Measurements from ENCODE around the gene ACBD4. TPM values are rescaled to one million over a fixed set of nuclear protein-coding genes. Genes with fewer than 3 reads are reported as not detected.

The ACBD4 gene
- polyA plus RNA-seq, 1 experiment: 4.0 TPM

DNA sequence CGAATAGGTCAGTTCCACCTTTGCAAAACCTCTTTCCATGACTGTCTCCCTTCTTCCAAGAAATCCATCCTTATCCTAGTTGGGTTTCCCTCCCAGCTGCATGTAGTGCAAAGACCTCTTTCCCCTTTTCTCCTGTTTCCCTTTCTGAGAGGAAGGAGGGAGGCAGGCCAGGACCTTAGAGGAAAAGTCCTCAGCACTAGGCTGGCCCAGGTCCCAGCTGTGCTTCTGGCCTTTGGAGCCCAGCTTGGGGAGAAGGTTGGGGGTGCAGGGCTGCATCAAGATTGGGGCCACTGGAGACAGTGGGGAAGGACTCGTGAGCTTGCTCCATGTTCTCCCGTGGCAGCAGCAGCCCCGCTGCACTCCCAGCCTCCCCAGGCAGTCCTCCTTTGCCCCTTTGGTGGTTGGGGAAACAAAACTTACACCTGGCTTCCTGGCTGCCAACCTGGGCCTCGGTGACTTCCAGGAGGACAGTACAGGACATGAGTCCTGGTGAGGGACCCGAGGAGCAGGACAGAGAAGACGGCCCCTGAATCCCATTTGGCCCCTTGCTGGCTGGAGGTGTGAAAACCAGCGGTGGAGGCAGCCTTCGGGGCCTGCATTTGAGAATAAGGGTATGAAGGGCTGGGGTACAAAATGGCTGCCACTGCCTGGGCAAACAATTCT, 26.7 kb downstream of the ACBD4 start:
- Histone ChIP-seq H3K27me3 (ENCODE audit: control insufficient read depth, insufficient read depth, low read length) (no peaks in the 10 kb centered on the region), H3K27ac (ENCODE audit: low read depth, low read length) (no peak overlapping the region), H3K4me3 (ENCODE audit: low read depth, low read length) (peak overlapping the region; percentile 59), H3K9me3 (ENCODE audit: control insufficient read depth, insufficient read depth, low read length) (peaks cover 5% of the 10 kb centered on the region; the same call in 1 of the 2 replicates)
- ChIA-PET CTCF (interaction anchor here (3.7 to 4.5 kb wide), 3 partner anchors 11 to 35 kb away, joined by 31 to 51 read pairs (median 37); partner anchors contain the start of genes ACBD4 and HEXIM1), POLR2A (interaction anchor here (0.9 to 5.6 kb wide), 9 partner anchors 10 to 210 kb away, joined by 5 to 399 read pairs (median 15); partner anchors contain the start of genes ACBD4, HEXIM1, NMT1 and PLCD3)
- no peak for DNase-seq (ENCODE audit: low read depth, low spot score)
- TF ChIP-seq, protein P1, sequence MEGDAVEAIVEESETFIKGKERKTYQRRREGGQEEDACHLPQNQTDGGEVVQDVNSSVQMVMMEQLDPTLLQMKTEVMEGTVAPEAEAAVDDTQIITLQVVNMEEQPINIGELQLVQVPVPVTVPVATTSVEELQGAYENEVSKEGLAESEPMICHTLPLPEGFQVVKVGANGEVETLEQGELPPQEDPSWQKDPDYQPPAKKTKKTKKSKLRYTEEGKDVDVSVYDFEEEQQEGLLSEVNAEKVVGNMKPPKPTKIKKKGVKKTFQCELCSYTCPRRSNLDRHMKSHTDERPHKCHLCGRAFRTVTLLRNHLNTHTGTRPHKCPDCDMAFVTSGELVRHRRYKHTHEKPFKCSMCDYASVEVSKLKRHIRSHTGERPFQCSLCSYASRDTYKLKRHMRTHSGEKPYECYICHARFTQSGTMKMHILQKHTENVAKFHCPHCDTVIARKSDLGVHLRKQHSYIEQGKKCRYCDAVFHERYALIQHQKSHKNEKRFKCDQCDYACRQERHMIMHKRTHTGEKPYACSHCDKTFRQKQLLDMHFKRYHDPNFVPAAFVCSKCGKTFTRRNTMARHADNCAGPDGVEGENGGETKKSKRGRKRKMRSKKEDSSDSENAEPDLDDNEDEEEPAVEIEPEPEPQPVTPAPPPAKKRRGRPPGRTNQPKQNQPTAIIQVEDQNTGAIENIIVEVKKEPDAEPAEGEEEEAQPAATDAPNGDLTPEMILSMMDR (IDR thresholded peaks at IDR 0.05; ENCODE audit: low read depth, low read length): no peak

DNA sequence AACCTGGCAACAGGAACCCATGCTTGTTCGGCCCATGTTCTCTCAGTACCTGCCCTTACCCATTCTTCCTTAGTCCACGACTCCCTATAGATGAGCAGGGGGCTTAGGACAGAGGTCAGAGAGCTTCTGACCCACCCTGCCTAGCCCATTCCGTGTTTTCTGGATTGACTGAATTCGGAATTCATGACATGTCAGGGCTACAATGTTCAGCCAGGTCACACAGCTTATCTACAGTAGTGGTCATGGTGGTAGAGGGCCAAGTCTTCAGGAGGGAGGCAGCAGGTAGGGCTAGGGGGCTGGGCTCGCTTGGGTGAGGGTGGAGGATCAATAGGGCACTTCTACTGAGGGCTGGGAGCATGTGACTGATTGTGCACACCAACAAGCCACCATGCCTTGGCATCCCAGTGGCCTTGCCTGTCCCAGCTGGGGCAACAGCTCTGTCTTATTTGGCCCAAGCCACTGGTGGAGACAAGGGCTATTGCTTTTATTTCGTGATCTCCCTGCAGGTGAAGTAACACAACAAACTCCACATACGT, 29.3 kb downstream of the ACBD4 start:
- Histone ChIP-seq H3K27me3 (ENCODE audit: control insufficient read depth, insufficient read depth, low read length) (no peaks in the 10 kb centered on the region), H3K9me3 (ENCODE audit: control insufficient read depth, insufficient read depth, low read length) (peaks cover 5% of the 10 kb centered on the region; the same call in 1 of the 2 replicates), H3K27ac (ENCODE audit: low read depth, low read length) (no peak overlapping the region), H3K4me3 (ENCODE audit: low read depth, low read length) (no peak overlapping the region)
- DNase-seq (ENCODE audit: low read depth, low spot score): no peak
- CTCF ChIA-PET: interaction anchor here (1.0 to 1.6 kb wide), 3 partner anchors 29 to 33 kb away, joined by 3 to 10 read pairs (median 5); partner anchors contain the start of gene ACBD4
- TF ChIP-seq, protein P1 (IDR thresholded peaks at IDR 0.05; ENCODE audit: low read depth, low read length): no peak
- POLR2A ChIA-PET: interaction anchor here (0.7 to 2.6 kb wide), 2 partner anchors 16 to 47 kb away, joined by 3 to 18 read pairs; partner anchors contain the start of gene HEXIM1

DNA sequence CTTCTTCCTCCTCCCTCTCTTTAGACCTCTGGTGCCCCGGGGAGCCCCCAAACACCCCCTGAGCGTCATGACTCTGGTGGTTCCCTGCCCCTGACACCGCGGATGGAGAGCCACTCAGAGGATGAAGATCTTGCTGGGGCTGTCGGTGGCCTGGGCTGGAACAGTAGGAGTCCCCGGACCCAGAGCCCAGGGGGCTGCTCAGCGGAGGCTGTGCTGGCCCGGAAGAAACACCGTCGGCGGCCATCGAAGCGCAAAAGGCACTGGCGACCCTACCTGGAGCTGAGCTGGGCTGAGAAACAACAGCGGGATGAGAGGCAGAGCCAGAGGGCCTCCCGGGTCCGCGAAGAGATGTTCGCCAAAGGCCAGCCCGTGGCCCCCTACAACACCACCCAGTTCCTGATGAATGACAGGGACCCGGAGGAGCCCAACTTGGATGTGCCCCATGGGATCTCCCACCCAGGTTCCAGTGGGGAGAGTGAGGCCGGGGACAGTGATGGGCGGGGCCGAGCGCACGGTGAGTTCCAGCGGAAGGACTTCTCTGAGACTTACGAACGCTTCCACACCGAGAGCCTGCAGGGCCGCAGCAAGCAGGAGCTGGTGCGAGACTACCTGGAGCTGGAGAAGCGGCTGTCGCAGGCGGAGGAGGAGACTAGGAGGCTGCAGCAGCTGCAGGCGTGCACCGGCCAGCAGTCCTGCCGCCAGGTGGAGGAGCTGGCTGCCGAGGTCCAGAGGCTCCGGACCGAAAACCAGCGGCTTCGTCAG, 33.7 kb downstream of the ACBD4 start:
- H3K27ac ChIP-seq (ENCODE audit: low read depth, low read length): no peak overlapping the region
- DNase-seq (ENCODE audit: low read depth, low spot score): no peak
- H3K9me3 ChIP-seq (ENCODE audit: control insufficient read depth, insufficient read depth, low read length): no peaks in the 10 kb centered on the region; the same call in 1 of the 2 replicates
- TF ChIP-seq, protein P1 (IDR thresholded peaks at IDR 0.05; ENCODE audit: low read depth, low read length): no peak
- ChIA-PET POLR2A (interaction anchor here (5.4 kb wide), 1 partner anchor 19 kb away, joined by 73 read pairs; the partner anchor contains the start of gene HEXIM1), CTCF (interaction anchor here (1.4 to 4.8 kb wide), 2 partner anchors 28 to 34 kb away, joined by 3 to 42 read pairs; partner anchors contain the start of gene ACBD4)
- no peaks in the 10 kb centered on the region for H3K27me3 ChIP-seq (ENCODE audit: control insufficient read depth, insufficient read depth, low read length)
- no peak overlapping the region for H3K4me3 ChIP-seq (ENCODE audit: low read depth, low read length)

DNA sequence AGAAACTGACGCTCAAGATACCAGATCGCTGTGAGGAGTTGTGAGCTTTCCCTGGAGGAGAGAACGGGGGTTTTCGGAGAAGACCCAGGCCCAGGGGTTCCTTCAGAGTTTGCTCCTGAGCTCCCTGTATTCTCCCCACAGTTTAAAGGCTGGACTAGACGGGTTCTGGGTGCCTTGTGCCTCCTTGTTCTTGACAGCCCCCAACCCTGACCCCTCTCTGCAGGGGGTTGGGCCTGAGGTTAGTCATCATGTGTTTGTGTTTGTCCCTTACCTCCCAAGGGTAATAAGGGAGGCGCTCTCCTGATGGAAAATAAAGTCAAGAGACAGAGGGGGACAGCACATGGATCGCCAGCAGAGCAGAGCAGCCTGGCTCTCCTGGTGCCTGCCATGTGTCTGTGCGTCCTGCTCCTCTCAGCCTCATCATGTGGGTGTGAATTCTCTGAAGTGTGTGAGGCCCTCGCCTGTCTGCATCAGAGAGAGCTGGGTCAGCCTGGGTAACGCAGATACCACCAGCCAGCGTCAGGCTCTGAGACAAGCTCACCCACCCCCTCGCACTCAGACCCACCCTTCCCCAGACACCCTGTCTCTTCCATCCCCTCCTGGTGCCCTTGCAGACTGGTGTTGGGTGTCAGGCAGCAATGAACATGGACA, 34.9 kb downstream of the ACBD4 start:
- CTCF ChIA-PET: interaction anchor here (1.9 to 4.8 kb wide), 2 partner anchors 27 to 35 kb away, joined by 9 to 42 read pairs; partner anchors contain the start of gene ACBD4
- H3K27me3 ChIP-seq (ENCODE audit: control insufficient read depth, insufficient read depth, low read length): no peaks in the 10 kb centered on the region
- no peaks in the 10 kb centered on the region; the same call in 1 of the 2 replicates for H3K9me3 ChIP-seq (ENCODE audit: control insufficient read depth, insufficient read depth, low read length)
- peak overlapping the region; percentile 75 for H3K27ac ChIP-seq (ENCODE audit: low read depth, low read length)
- POLR2A ChIA-PET: interaction anchor here (0.8 to 5.4 kb wide), 3 partner anchors 9 to 35 kb away, joined by 4 to 73 read pairs (median 34); partner anchors contain the start of genes ACBD4, HEXIM1 and HEXIM2
- no peak for DNase-seq (ENCODE audit: low read depth, low spot score)
- no peak overlapping the region for H3K4me3 ChIP-seq (ENCODE audit: low read depth, low read length)
- TF ChIP-seq, protein P1 (IDR thresholded peaks at IDR 0.05; ENCODE audit: low read depth, low read length): no peak

All from AG04450 (cell line).